Esophagus squamous epithelium (tissue), 5 donors: ENCODE results near the gene F5. TPM values are rescaled to one million over a fixed set of nuclear protein-coding genes. Genes with fewer than 3 reads are reported as not detected.
A peak's percentile ranks its signal among the peaks of the same experiment; 100 is the strongest.

Source experiments
- DNase-seq: peaks from one replicate; lab custom pipeline; 2025; lab: John Stamatoyannopoulos, UW
- H3K27ac ChIP-seq, 4 donors: fragments of 200-600 bp; sonication (generic); one replicate each; pipeline ENCODE4 v1.5.1; 2016 to 2019; ENCODE audit warnings: mild to moderate bottlenecking in 1 of 4
- H3K27me3 ChIP-seq, 4 donors: fragments of 200-600 bp; sonication (generic); 1 replicate in 3 of 4; 2 replicates in 1 of 4; pipeline versions ENCODE4 v1.5.1 to v1.6.0; 2017 to 2021; ENCODE audit warnings: antibody characterized with exemption in 1 of 4
- H3K36me3 ChIP-seq, 3 donors: fragments of 200-600 bp; sonication (generic); one replicate each; pipeline ENCODE4 v1.5.1; 2016 to 2019
- H3K4me1 ChIP-seq, 3 donors: fragments of 200-600 bp; sonication (generic); one replicate each; pipeline ENCODE4 v1.5.1; 2017 to 2019
- H3K4me3 ChIP-seq, 4 donors: fragments of 200-600 bp; sonication (generic); 1 replicate in 3 of 4; 2 replicates in 1 of 4; pipeline ENCODE4 v1.5.1; 2016 to 2019; ENCODE audit warnings: mild to moderate bottlenecking in 2 of 4, moderate library complexity in 1 of 4
- H3K9me3 ChIP-seq, 3 donors: fragments of 200-600 bp; sonication (generic); one replicate each; pipeline ENCODE4 v1.5.1; 2016 to 2019
- POLR2A ChIP-seq, 4 donors: fragments of 450-650 bp; IDR thresholded peaks; one replicate each; pipeline ENCODE4 v1.6.1; 2017; ENCODE audit warnings: antibody characterized with exemption in 4 of 4, mild to moderate bottlenecking in 4 of 4, moderate library complexity in 3 of 4
- whole genome bisulfite sequencing, 2 donors: methylation state at CpG; one replicate each; pipeline ENCODE4 v1.1.5; 2018; 5-methylcytosine and 5-hydroxymethylcytosine counted together
- intact Hi-C: fragments of 100-400 bp; cut with DNase I; formaldehyde crosslinking; loops from one replicate; pipeline ENCODE4 v1.15.0; 2022
- total RNA-seq, 4 donors: library from RNA; depleted of rRNA; stranded (reverse); fragments of >200 nt; gene quantifications; one replicate each; pipeline ENCODE4 v1.1.0, GENCODE V29; 2016
- TF ChIP-seq, protein P1 (sequence below), 6 experiments: fragments of 450-650 bp in 4 of 6; fragments of 200-600 bp in 2 of 6; sonication (generic) in 2 of 6; IDR thresholded peaks; one replicate each; pipeline ENCODE4 v1.5.1; 2016 to 2019; ENCODE audit warnings: antibody characterized with exemption in 6 of 6, mild to moderate bottlenecking in 4 of 6, moderate library complexity in 4 of 6
- donor health status: DM: yes; HTN: yes; CAD: no.

F5 gene
- total RNA-seq, 4 donors from 2014 or later: 0.13 to 0.41 TPM; not detected in 2

DNA sequence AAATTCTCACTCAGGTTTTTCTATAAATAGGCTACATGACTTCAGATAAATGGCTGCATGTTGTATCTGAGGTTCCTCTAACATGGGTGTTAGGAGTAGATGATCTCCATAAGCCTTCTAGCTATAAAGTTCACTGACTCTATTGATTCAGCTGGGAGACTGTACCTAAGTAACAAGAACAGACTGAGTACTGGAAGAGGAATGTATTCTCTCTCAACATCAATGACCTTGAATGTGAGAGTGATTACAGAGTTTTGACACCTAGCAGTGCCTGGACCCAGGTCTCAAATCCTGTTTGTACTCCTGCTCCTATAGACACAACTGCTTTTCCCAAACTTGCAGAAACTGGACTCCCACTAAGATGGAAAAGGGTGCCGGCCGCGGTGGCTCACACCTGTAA, 91.9 kb downstream of the F5 start:
- H3K4me1 ChIP-seq: peaks cover 0 to 37% (median 0%) of the 10 kb centered on the region in 3 donors
- TF ChIP-seq, protein P1, sequence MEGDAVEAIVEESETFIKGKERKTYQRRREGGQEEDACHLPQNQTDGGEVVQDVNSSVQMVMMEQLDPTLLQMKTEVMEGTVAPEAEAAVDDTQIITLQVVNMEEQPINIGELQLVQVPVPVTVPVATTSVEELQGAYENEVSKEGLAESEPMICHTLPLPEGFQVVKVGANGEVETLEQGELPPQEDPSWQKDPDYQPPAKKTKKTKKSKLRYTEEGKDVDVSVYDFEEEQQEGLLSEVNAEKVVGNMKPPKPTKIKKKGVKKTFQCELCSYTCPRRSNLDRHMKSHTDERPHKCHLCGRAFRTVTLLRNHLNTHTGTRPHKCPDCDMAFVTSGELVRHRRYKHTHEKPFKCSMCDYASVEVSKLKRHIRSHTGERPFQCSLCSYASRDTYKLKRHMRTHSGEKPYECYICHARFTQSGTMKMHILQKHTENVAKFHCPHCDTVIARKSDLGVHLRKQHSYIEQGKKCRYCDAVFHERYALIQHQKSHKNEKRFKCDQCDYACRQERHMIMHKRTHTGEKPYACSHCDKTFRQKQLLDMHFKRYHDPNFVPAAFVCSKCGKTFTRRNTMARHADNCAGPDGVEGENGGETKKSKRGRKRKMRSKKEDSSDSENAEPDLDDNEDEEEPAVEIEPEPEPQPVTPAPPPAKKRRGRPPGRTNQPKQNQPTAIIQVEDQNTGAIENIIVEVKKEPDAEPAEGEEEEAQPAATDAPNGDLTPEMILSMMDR (IDR thresholded peaks at IDR 0.05): no peak
- no peak for TF ChIP-seq POLR2A (IDR thresholded peaks at IDR 0.05)
- H3K27me3 ChIP-seq: no peaks in the 10 kb centered on the region
- WGBS, 2 donors: 100% methylated on average over 3 of the region's 3 CpGs; no CpG with 5 or more reads in 1 of the 2 donors
- no peak overlapping the region for H3K4me3 ChIP-seq
- DNase-seq: no peak
- H3K9me3 ChIP-seq: no peaks in the 10 kb centered on the region
- H3K36me3 ChIP-seq: no peaks in the 10 kb centered on the region
- no peak overlapping the region for H3K27ac ChIP-seq
- intact Hi-C loops: no loop called here

DNA sequence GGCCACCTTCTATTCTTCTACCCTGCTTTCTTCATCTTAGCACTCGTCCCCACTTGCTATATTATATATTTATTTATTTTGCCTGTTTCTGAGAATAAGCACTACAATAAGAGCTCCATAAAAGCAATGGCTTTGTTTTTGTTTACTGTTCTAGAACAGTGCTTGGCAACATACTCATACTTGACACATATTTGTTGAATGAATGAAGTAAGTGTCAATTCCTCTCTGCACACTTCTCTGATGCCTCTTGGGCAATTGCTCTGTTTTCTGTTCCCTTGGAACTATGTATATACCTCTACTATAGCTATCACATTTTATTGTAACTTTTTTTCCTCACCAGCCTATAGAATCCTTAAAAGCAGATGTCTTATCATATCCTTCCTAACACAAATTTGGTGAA, 93.0 kb downstream of the F5 start:
- 92 to 93% methylated on average over 1 of the region's 1 CpG for WGBS, 2 donors

DNA sequence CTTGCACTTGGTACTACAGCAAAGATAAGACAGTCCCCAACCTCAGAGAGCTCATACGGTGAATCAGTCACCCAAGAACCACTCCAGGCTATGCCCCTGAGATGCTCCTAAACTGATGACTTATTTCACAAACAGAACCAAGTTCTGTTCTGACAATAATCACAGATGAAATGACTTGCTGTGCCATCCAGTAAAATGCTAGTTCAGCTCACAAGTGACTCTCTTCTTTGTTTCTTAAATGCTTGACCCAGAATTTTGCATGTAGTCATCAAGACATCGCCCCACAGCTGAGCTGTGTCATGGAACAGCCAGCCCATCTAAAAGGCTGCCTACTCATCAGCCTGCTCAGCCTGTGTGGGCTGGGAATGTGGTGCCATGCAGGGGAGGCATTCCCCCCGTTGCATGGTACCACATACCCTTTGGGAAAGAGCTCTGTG, 94.4 kb downstream of the F5 start:
- intact Hi-C loops: no loop called here
- Histone ChIP-seq H3K36me3 (no peaks in the 10 kb centered on the region), H3K9me3 (no peaks in the 10 kb centered on the region), H3K27me3 (no peaks in the 10 kb centered on the region), H3K4me1 (peaks cover 4 to 34% (median 5%) of the 10 kb centered on the region in 3 donors), H3K4me3 (no peak overlapping the region), H3K27ac (peak overlapping the region in 1 of 4 donors; percentile 26)
- DNase-seq: no peak
- 55 to 56% methylated on average over 3 of the region's 3 CpGs for WGBS, 2 donors
- TF ChIP-seq POLR2A (IDR thresholded peaks at IDR 0.05): no peak
- TF ChIP-seq, protein P1 (IDR thresholded peaks at IDR 0.05): no peak

More for the DNA sequence above, 93.0 kb downstream of the F5 start:
- Histone ChIP-seq H3K36me3 (no peaks in the 10 kb centered on the region), H3K9me3 (no peaks in the 10 kb centered on the region), H3K27ac (no peak overlapping the region), H3K27me3 (no peaks in the 10 kb centered on the region), H3K4me3 (no peak overlapping the region), H3K4me1 (peaks cover 0 to 37% (median 0%) of the 10 kb centered on the region in 3 donors)
- TF ChIP-seq, protein P1 (IDR thresholded peaks at IDR 0.05): no peak
- DNase-seq: no peak
- intact Hi-C loops: no loop called here

DNA sequence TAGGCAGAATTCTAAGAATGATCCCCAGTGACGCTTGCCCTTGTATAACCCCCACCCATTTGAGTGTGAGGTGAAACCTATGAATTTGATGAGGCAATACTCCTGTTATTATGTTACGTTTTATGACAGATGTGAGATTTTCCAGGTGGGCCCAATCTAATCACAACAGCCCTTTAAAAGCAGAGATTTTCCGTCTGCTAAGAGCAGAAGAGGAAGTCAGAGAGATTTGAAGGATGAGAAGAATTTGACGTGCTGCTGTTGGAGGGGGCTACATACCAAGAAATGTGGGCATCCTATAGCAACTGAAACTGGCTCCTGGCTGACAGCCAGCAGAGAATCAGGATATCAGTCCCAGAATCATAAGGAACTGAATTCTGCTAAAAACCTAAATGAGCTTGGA, 98.1 kb downstream of the F5 start:
- Histone ChIP-seq H3K9me3 (no peaks in the 10 kb centered on the region), H3K4me1 (peaks cover 15 to 36% (median 16%) of the 10 kb centered on the region in 3 donors), H3K27me3 (no peaks in the 10 kb centered on the region), H3K4me3 (no peak overlapping the region), H3K27ac (peak overlapping the region in 1 of 4 donors; percentile 96), H3K36me3 (no peaks in the 10 kb centered on the region)
- DNase-seq: no peak
- intact Hi-C loops: no loop called here
- TF ChIP-seq POLR2A (IDR thresholded peaks at IDR 0.05): no peak
- TF ChIP-seq, protein P1 (IDR thresholded peaks at IDR 0.05): no peak
- WGBS, 2 donors: 83 to 92% methylated on average over 4 of the region's 4 CpGs

DNA sequence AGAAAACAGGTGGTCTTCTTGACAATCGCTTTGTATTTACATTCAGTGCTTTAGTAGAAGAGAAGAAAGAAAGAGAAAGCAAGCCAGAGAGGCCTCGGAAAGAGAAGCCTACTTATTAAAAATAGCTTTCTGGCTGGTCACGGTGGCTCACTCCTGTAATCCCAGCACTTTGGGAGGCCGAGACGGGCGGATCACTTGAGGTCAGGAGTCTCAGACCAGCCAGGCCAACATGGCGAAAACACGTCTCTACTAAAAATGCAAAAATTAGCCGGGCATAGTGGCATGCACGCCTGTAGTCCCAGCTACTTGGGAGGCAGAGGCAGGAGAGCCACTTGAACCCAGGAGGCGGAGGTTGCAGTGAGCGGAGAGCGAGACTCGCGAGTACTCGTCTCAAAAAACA, 98.7 kb downstream of the F5 start:
- no peak for TF ChIP-seq POLR2A (IDR thresholded peaks at IDR 0.05)
- TF ChIP-seq, protein P1 (IDR thresholded peaks at IDR 0.05): no peak
- H3K36me3 ChIP-seq: no peaks in the 10 kb centered on the region
- H3K27ac ChIP-seq: peak overlapping the region; percentile 96 to 99 (median 98)
- 87 to 92% methylated on average over 16 of the region's 16 CpGs for WGBS, 2 donors
- no peaks in the 10 kb centered on the region for H3K27me3 ChIP-seq
- intact Hi-C loops: no loop called here
- H3K4me1 ChIP-seq: peaks cover 15 to 42% (median 16%) of the 10 kb centered on the region in 3 donors
- no peak overlapping the region for H3K4me3 ChIP-seq
- no peak for DNase-seq
- H3K9me3 ChIP-seq: no peaks in the 10 kb centered on the region
